ENCODE results near the gene ZBTB46.

DNA sequence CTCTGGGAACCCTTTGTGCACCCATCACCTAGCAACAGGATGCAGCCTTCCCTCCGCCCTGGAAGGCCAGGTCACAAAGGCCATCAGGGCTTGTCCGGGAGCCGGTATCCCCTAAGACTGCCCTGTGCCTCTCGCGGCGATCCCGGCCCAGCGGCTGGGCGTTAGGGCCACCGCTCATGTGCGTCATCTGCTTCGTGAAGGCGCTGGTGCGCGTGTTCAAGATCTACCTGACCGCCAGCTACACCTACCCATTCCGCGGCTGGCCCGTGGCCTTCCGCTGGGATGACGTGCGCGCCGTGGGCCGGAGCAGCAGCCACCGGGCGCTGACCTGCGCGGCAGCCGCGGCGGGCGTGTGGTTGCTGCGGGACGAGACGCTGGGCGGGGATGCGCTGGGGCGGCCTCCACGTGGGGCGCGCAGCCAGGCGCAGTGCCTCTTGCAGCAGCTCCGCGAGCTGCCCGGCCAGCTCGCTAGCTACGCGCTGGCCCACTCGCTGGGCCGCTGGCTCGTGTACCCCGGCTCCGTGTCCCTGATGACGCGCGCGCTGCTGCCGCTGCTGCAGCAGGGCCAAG, 30.4 kb upstream of the ZBTB46 start, which contains the start of gene ABHD16B:
- TF ChIP-seq, protein P1, sequence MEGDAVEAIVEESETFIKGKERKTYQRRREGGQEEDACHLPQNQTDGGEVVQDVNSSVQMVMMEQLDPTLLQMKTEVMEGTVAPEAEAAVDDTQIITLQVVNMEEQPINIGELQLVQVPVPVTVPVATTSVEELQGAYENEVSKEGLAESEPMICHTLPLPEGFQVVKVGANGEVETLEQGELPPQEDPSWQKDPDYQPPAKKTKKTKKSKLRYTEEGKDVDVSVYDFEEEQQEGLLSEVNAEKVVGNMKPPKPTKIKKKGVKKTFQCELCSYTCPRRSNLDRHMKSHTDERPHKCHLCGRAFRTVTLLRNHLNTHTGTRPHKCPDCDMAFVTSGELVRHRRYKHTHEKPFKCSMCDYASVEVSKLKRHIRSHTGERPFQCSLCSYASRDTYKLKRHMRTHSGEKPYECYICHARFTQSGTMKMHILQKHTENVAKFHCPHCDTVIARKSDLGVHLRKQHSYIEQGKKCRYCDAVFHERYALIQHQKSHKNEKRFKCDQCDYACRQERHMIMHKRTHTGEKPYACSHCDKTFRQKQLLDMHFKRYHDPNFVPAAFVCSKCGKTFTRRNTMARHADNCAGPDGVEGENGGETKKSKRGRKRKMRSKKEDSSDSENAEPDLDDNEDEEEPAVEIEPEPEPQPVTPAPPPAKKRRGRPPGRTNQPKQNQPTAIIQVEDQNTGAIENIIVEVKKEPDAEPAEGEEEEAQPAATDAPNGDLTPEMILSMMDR (tag by site-specific recombination; IDR thresholded peaks at IDR 0.05) = no peak
- TF ChIP-seq, protein P2, sequence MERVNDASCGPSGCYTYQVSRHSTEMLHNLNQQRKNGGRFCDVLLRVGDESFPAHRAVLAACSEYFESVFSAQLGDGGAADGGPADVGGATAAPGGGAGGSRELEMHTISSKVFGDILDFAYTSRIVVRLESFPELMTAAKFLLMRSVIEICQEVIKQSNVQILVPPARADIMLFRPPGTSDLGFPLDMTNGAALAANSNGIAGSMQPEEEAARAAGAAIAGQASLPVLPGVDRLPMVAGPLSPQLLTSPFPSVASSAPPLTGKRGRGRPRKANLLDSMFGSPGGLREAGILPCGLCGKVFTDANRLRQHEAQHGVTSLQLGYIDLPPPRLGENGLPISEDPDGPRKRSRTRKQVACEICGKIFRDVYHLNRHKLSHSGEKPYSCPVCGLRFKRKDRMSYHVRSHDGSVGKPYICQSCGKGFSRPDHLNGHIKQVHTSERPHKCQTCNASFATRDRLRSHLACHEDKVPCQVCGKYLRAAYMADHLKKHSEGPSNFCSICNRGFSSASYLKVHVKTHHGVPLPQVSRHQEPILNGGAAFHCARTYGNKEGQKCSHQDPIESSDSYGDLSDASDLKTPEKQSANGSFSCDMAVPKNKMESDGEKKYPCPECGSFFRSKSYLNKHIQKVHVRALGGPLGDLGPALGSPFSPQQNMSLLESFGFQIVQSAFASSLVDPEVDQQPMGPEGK (tag by site-specific recombination; IDR thresholded peaks at IDR 0.05) = no peak
- TF ChIP-seq ZNF747 (tag by site-specific recombination; IDR thresholded peaks at IDR 0.05) (no peak), ZNF274 (IDR thresholded peaks at IDR 0.05; ENCODE audit: low read length) (no peak), ZNF274 (tag by site-specific recombination; IDR thresholded peaks at IDR 0.05; ENCODE audit: borderline replicate concordance) (no peak), ZNF157 (tag by site-specific recombination; IDR thresholded peaks at IDR 0.05) (no peak), ZNF555 (tag by site-specific recombination; conservative IDR thresholded peaks at IDR 0.05) (no peak), ZNF701 (tag by site-specific recombination; IDR thresholded peaks at IDR 0.05) (no peak), ZNF600 (tag by site-specific recombination; IDR thresholded peaks at IDR 0.05) (no peak), ZNF544 (tag by site-specific recombination; IDR thresholded peaks at IDR 0.05) (no peak)
- TF ChIP-seq, protein P3, sequence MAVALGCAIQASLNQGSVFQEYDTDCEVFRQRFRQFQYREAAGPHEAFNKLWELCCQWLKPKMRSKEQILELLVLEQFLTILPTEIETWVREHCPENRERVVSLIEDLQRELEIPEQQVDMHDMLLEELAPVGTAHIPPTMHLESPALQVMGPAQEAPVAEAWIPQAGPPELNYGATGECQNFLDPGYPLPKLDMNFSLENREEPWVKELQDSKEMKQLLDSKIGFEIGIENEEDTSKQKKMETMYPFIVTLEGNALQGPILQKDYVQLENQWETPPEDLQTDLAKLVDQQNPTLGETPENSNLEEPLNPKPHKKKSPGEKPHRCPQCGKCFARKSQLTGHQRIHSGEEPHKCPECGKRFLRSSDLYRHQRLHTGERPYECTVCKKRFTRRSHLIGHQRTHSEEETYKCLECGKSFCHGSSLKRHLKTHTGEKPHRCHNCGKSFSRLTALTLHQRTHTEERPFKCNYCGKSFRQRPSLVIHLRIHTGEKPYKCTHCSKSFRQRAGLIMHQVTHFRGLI (tag by site-specific recombination; IDR thresholded peaks at IDR 0.05) = no peak
